ENCODE measurements around the gene TPM2. TPM values are rescaled to one million over a fixed set of nuclear protein-coding genes. Genes with fewer than 3 reads are reported as not detected.

The TPM2 gene
- total and polyA plus RNA-seq, 2 donors from 2014 or later: 218 to 287 TPM

- intact Hi-C loops (cut with DNase I): no loop called here
- H3K4me1 ChIP-seq (ENCODE audit: control insufficient read depth in 2 of 3, insufficient read depth in 2 of 3, low read depth in 1 of 3, low read length in 3 of 3): peaks cover 0 to 16% (median 15%) of the 10 kb centered on the region in 3 donors
Observed at GRCh38 chr9:35664531-35665470, 24.9 kb downstream of the TPM2 start, which contains the start of gene ARHGEF39. Gene ARHGEF39 (minus strand): TSS chr9:35665195. CDS start chr9:35665169, 26 bp downstream.

GRCh38 chr9:35662437-35662836 lies 27.3 kb downstream of the TPM2 start:
- peaks cover 0 to 18% (median 14%) of the 10 kb centered on the region in 3 donors for H3K4me1 ChIP-seq (ENCODE audit: control insufficient read depth in 2 of 3, insufficient read depth in 2 of 3, low read depth in 1 of 3, low read length in 3 of 3)
- H3K36me3 ChIP-seq (ENCODE audit: control insufficient read depth in 2 of 3, insufficient read depth in 3 of 3, low read length in 3 of 3): peaks cover 0 to 10% (median 3%) of the 10 kb centered on the region in 3 donors
- H3K27ac ChIP-seq (ENCODE audit: low read depth in 2 of 2, low read length in 2 of 2): no peak overlapping the region
- H3K9me3 ChIP-seq (ENCODE audit: control insufficient read depth in 2 of 3, insufficient read depth in 1 of 3, low read length in 3 of 3): no peaks in the 10 kb centered on the region
- no peak for DNase-seq
- intact Hi-C loops (cut with DNase I): no loop called here
- TF ChIP-seq CTCF (IDR thresholded peaks at IDR 0.05; ENCODE audit: borderline replicate concordance, extremely low read depth, insufficient read depth): no peak
- H3K27me3 ChIP-seq (ENCODE audit: control insufficient read depth, insufficient read depth, low read length): no peaks in the 10 kb centered on the region
- no peak overlapping the region for H3K9ac ChIP-seq (ENCODE audit: low read length in 3 of 3)
- no peak overlapping the region for H3K4me3 ChIP-seq (ENCODE audit: low read length in 3 of 3)
- no peak for FAIRE-seq

More at GRCh38 chr9:35664531-35665470, 24.9 kb downstream of the TPM2 start, which contains the start of gene ARHGEF39:
- FAIRE-seq (no peak), DNase-seq (peak; percentile 89 to 95 (median 92))
- Histone ChIP-seq H3K4me3 (ENCODE audit: low read length in 3 of 3) (peak within 1 kb of the TSS; percentile 63 to 64 (median 64)), H3K9me3 (ENCODE audit: control insufficient read depth in 2 of 3, insufficient read depth in 1 of 3, low read length in 3 of 3) (no peaks in the 10 kb centered on the region), H3K36me3 (ENCODE audit: control insufficient read depth in 2 of 3, insufficient read depth in 3 of 3, low read length in 3 of 3) (peaks cover 0 to 10% (median 3%) of the 10 kb centered on the region in 3 donors), H3K27ac (ENCODE audit: low read depth in 2 of 2, low read length in 2 of 2) (peak within 1 kb of the TSS; percentile 37 to 38), H3K9ac (ENCODE audit: low read length in 3 of 3) (peak within 1 kb of the TSS in 2 of 3 donors; percentile 39 to 45), H3K27me3 (ENCODE audit: control insufficient read depth, insufficient read depth, low read length) (no peaks in the 10 kb centered on the region)
- peak; percentile 18 for TF ChIP-seq CTCF (IDR thresholded peaks at IDR 0.05; ENCODE audit: borderline replicate concordance, extremely low read depth, insufficient read depth)

- Histone ChIP-seq H3K27me3 (ENCODE audit: control insufficient read depth, insufficient read depth, low read length) (no peaks in the 10 kb centered on the region), H3K27ac (ENCODE audit: low read depth in 2 of 2, low read length in 2 of 2) (no peak overlapping the region), H3K4me3 (ENCODE audit: low read length in 3 of 3) (no peak overlapping the region), H3K4me1 (ENCODE audit: control insufficient read depth in 2 of 3, insufficient read depth in 2 of 3, low read depth in 1 of 3, low read length in 3 of 3) (peaks cover 0 to 22% (median 18%) of the 10 kb centered on the region in 3 donors), H3K36me3 (ENCODE audit: control insufficient read depth in 2 of 3, insufficient read depth in 3 of 3, low read length in 3 of 3) (peaks cover 0 to 10% (median 3%) of the 10 kb centered on the region in 3 donors), H3K9me3 (ENCODE audit: control insufficient read depth in 2 of 3, insufficient read depth in 1 of 3, low read length in 3 of 3) (no peaks in the 10 kb centered on the region), H3K9ac (ENCODE audit: low read length in 3 of 3) (no peak overlapping the region)
- TF ChIP-seq CTCF (IDR thresholded peaks at IDR 0.05; ENCODE audit: borderline replicate concordance, extremely low read depth, insufficient read depth): no peak
- DNase-seq (no peak), FAIRE-seq (no peak)
- intact Hi-C loops (cut with DNase I): no loop called here
Observed at GRCh38 chr9:35661756-35662350, 27.9 kb downstream of the TPM2 start.

All from kidney (tissue), 14 donors.